ENCODE data around the gene NR3C2.
"Not testable (repeated sequence)": the region's sequence is repeated elsewhere in the genome, so short reads cannot be mapped to it uniquely, and the experiment has no call there.

Gene NR3C2

DNA sequence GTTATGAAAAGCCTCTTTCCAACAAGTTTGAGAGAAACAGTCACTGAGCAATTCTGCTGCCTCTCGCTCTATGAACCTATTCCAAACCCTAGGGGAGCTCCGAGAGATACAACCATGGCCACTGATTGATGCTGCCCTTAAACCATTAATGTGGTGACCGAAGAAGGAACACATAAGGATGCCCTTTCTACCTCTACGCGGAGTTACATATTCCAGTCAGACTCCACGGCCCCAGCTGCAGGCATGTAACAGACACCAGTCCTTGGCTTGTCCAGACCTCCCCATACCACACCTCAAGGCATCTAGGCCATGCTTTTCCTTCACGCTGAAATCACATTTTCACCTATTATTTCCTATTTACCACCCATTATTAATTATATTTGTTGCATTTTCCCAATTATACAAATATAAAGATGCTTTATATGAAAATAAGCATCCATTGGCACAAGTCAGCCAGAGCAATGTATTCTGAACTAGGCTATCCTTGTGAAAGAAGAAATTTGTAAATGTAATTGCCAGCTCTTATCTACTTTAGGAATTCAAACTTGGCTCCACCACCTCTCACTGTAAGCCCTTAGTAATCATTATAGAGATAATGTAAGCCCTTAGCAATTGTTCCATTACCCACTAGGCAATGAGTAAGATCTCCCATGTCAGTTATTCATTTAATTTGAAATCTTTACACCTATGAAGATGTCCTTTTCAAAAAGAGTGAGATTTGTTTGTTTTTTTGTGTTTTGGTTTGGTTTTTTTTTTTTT is 338.4 kb downstream of the NR3C2 start:
- no peak for DNase-seq (ENCODE audit: low read depth)

DNA sequence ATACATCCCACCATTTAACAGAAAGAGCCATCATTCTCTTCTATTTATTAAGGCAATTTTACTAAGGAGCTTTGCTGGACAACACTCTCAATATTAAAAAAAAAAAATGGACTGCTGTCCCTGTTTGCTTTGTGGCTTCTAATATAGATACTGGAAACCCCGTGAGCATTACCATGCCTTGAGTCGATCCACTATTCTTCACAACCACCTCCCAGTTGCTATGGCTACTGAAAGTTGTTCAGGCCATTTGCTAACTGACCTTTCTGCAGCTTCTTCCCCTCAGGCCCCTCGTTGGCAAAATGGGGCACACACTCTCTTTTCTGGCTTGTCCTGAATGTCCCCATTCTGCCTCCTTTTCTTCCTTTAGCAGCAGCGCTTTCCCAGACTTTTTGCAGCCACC is 340.4 kb downstream of the NR3C2 start:
- no peak for DNase-seq (ENCODE audit: low read depth)

DNA sequence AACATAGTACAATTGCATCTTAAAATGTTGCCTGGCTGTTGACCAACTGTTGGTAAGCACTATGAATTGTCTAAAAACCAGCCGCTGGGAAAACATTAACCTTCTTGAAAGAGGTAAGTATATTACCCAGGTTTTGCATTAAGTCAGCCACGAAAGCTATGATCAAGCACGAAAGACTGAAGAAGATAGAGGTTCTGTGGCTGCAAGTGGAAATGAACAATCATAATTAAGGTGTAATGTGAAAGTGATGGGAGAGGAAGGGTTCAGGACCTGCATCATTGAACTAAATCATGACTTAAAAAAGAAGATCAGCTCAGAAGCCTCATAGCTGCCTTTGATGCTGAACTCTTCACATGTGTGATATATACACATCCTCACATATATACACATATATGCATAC is 341.0 kb downstream of the NR3C2 start:
- no peak for DNase-seq (ENCODE audit: low read depth)

DNA sequence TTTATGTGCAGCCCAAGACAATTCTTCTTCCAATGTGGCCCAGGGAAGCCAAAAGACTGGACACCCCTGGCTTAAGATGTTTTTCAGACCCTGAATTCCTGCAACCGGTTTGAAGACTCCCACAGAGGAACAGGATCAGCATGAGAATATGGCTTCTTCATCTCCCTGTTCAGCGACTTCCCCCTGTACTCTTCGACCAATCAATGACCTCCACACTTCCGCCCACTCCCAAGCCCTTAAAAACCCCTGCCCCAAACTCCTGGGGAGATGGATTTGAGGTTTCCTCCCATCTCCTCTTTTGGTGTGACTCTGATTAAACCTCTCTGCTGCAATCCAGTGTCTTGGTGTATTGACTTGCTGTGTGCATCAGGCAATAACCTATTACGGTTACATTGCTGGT is 344.4 kb downstream of the NR3C2 start:
- no peak for DNase-seq (ENCODE audit: low read depth)

DNA sequence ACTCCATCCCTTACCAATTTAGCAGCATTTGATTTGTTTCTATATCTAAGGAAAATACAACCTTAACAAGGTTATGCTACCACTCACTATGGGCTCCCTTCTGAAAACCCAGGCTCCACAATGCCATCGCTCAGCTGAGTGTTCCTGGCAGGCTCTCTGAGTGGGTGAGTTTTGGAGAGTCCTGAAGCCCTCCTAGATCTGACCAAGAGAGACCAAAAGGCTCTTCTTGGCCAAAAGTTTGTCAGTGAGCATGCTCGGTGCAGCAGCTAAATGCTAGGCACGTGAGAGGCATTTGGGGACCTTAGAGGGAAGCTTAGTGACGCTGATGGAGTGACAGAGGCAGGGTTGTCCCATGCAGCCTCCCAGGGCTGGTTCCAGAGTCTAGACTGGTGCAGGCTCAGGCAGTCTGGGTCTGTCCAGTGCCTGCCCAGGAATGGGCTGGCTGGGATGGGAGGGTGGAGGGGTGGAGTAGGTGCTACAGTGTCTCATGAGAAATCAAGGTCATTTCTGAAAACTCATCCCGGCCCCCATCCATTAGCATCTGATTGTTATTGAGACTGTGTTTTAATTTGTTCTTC is 346.8 kb downstream of the NR3C2 start:
- DNase-seq (ENCODE audit: low read depth), result no peak

DNA sequence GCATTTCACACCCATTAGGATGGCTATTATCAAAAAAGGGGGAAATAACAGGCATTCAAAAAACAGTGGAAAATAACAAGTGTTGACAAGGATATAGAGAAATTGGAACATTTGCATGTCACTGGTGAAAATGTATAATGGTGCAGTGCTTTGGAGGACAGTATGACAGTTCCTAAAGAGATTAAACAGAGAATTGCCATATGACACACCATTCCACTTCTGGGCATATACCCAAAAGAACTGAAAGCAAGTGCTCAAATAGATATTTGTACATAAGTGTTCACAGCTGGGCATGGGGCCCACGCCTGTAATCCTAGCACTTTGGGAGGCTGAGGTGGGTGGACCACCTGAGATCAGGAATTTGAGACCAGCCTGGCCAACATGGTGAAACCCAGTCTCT is 348.1 kb downstream of the NR3C2 start:
- no peak for DNase-seq (ENCODE audit: low read depth)

DNA sequence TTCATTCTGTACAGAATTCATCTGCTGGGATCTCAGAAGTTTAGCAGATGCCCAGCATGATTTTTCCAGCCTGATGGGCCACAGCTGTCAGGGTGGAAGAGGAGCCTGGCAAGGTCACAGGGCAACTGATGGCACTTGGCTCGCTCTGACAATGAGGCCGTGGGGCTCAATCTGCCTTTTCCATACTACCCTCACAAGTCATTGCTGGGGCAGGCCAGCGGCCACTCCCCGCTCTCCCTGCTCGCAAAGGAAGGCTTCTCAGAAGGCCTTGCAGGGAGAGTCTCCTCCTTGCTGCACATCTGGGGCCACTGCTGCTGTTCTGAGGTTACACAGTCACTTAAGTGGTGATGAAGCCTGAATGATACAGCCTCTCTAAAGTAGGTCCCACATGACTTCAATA is 349.1 kb downstream of the NR3C2 start:
- DNase-seq (ENCODE audit: low read depth), result no peak

DNA sequence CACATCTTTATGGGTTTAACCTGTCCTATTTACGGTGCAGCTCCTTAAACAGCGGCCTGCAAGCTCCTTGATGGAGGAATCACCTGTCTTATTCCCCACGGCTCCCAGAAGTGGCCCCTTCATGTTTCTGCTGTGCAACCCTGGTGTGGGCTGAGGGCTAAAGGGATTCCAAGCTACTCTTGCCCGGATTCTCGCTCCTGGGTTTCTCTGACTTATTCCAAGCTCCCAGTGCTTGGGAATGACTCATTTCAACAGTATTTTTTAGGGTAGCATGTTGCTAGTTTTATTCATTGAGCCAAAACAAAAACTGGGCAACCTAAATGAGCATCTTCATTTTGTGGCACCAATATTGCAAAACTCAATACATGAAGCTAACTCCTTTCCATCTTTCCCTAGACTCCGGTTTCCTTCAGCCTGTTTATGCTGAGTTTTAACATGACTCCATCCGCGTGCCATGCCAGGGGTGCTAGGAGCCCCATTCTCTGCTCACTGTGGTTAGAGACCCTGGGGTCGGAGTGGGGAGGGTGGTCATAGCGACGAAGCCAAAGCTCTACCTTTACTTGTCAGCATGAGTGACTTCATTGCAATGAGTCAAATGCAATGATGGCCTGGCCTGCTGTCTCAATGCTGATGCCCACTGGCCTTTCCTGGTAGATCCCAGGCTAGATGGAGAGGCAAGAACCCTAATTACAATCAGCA is 349.7 kb downstream of the NR3C2 start:
- no peak for DNase-seq (ENCODE audit: low read depth)

DNA sequence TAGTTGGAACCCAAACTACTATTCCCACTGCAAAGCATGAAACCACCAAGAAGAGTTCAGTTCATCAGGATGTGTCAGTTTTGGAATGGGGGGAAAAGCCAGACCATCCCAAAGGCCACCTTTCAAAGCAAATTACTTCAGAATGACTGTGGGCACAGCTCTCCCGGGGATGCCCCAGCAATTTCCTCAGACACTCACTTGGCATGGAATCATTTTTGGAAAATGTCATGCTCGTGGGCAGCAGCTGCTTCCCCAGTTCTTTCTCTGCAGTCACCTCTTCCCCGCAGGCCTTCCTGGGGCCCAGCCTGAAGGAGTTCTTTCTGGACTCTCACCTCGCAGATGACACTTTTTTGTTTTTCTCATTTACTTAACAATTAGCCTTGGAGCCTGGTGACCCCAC is 350.3 kb downstream of the NR3C2 start:
- DNase-seq (ENCODE audit: low read depth), result no peak

DNA sequence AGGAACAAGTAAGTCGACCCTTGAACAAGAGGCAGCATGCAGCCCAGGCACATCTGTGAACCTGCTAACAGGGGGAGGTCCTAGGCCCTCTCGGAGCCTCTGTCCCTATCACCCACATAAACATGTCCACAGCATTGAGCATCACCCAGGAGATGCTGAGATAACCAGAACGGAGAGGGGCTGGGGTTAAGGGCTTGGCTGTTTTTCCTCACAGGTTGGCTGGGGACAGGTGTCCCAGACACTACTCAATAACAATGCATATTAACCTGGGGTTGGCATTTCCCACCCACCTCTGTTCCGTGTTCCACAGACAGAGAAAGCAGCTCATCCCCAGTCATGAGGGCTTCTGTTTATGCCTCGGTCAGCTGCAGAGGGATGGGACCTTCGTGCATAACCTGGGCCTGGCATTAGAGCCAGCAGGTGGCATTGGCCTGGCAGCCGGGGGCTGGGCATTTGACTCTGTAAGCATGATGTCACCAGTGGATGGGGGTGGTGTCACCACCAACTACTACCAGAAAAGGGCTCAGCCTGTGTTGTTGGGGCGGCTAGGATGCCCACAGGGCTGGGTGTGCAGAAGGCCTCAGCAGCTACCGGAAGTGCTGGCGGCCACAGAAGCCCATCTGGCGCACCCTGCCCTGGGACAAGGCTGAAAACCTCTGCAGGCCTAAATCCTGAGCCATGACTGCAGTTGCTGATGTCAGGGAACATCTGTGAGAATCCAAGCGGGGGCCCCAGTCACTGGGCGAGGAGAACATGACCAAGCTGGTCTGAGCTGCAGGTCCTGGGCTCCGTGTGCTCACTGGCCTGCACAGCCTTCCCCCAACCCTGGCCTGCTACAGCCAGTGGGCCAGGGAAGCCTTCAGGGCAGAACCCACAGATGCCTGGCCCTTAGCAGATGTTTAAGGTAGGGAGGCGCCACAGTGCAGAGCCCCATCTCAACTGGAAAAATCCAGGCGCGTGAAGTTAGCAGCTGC is 351.4 kb downstream of the NR3C2 start:
- no peak for DNase-seq (ENCODE audit: low read depth)

DNA sequence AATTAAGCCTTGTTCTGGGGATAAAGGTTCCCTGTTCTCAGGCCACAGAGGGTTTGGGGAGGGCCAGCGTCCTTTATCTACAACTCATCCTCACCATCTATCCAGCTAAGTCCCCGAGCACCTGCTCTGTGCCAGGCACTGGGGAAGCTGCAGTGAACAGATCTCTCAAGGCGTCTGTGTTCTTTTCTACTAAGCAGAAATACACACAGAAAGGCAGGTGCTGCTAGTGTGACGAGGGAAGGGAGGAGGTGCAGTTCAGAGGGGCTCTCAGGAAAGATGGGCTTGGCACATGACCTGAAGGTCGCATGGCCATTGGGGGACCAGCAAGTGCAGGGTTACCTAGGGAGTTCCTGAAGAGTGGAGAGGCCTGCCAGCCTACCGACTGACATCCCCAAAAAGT is 352.2 kb downstream of the NR3C2 start:
- DNase-seq (ENCODE audit: low read depth), result no peak

DNA sequence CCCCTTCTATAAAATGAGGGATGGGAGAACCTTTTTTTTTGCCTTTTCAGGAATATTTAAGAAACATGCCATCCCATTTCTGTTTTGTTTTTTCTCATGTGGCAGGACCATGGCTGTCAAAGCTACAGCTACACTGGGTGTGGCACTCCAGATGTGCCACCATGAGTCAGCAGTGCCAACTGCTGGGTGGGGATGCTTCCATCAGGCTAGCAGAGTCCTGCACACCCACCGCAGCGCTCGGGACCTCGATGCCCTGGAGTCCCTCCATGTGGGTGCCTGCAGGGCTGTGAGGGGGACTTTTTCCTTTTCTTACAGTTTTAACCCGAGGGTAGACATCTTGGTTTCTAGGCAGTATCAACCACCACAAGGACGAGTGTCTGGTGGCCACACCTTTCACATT is 352.6 kb downstream of the NR3C2 start:
- no peak for DNase-seq (ENCODE audit: low read depth)

DNA sequence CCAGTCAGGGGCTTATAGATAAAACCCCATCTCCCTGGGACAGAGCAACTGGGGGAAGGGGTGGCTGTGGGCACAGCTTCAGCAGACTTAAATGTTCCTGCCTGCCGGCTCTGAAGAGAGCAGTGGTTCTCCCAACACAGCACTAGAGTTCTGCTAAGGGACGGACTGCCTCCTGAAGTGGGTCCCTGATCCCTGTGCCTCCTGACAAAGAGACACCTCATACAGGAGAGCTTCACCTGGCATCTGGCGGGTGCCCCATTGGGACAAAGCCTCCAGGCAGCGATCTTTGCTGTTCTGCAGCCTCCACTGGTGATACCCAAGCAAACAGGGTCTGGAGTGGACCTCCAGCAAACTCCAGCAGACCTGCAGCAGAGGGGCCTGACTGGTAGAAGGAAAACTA is 359.1 kb downstream of the NR3C2 start:
- not testable (repeated sequence) for DNase-seq (ENCODE audit: low read depth)

DNA sequence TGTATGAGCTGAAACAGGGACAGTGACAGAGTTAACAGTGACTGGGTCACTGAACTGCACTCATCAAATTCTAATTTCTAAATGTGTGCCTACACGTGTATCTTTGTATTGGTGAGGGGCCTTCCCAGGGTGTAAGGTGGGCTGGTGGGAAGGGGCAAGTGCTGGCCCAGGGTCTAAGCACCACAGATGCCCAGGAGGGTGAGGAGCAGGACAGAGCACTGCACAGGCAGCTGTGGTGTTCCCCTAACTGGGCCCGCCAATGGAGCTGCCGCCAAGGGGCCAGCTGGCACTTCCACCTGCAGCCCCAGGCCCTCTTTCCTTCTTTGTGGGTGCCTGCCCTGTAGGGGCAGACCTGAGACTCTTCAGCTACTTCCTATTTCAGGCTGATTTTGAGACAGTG is 360.5 kb downstream of the NR3C2 start:
- no peak for DNase-seq (ENCODE audit: low read depth)

DNA sequence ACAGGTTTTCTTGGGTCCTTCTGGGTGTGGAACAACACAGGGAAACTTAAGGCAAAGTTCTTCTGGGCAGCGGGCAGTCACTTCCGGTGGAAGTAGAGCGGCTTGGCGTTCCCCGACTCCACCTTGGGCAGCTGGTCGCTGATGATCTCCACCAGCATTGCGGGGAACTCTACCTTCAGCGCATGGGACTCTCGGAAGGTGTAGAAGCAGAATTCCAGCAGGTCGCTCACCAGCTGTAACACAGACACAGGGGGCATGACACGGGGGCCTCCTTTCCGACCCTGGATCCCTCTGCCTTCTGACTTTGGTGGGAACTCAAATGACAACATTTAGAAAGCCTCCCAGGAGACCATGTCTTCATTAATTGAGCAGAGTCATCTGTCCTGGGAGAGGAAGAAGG is 360.9 kb downstream of the NR3C2 start:
- DNase-seq (ENCODE audit: low read depth), result no peak

DNA sequence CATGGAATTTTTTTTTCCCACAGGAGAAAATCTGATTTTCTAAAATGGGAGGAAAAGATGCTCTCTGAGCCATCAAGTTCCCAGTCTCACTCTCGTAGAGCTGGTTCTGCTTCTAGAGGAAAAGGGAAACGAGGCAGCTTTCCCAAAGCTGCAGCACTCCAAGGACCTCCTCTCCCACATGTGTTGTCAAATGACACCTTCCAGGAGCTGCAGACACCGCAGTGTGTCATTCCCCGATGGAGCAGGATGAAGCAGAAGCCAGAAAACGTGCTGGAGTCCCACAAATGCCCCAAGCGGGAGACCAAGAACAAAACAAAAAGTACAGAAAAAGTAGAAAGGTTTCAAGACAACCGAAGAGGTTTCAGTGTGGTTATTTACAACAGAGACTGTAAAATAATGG is 362.3 kb downstream of the NR3C2 start:
- DNase-seq (ENCODE audit: low read depth), result no peak

DNA sequence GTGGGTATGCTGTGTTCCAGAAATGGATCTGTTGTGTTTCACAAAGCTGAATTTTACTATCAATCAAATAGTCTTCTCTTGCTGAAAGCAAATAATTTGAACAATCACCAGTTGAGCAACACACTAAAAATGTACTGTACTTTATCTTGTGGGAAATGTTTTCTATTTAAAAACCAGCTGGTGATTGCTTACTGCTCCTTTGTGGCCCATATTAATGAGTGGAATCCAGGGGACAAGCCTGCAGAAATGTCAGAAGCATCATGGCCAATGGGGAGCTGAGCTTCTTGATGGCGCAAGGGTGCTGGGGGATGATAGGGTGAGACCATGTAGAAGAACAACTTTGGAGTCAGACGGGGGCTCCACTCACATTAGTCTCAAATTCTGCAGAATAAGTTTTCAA is 364.2 kb downstream of the NR3C2 start:
- DNase-seq (ENCODE audit: low read depth), result no peak

DNA sequence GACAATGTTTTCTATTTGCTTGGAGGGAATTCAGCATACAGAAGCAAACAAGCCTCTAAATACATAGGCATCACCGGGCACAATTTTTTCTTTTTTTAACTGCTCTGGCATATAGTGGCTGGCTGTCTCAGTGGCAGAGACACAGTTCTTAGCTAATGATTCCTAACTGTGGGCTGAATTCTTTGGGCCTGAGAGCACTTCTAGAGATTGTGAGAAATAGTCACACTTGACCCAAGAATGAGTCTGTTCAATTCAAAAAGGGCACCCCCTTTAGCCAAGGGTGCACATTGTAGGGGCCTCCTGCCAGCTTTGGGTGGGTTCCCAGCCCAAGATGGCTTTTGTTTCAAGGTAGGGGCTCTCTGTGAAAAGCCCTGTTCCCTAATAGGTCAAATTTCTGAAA is 364.6 kb downstream of the NR3C2 start:
- DNase-seq (ENCODE audit: low read depth), result no peak

DNA sequence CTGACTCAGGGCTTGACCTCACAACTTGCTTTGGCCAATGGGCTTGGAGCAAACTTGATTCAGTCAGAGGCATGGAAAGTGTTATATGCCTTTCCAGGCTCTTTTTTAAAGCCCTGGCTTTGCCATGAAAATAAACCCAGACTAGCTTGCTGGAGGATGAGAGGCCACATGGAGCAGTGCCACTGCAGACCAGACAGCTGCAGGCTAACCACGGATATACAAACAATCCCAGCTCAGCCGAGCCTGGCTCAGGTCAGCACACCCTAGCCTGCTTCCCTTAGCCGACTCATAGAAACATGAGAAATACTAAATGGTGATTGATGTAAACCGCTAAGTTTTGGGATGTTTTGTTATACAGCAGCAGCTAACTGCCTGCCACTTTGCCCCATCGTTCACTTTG is 365.2 kb downstream of the NR3C2 start:
- DNase-seq (ENCODE audit: low read depth), result no peak

DNA sequence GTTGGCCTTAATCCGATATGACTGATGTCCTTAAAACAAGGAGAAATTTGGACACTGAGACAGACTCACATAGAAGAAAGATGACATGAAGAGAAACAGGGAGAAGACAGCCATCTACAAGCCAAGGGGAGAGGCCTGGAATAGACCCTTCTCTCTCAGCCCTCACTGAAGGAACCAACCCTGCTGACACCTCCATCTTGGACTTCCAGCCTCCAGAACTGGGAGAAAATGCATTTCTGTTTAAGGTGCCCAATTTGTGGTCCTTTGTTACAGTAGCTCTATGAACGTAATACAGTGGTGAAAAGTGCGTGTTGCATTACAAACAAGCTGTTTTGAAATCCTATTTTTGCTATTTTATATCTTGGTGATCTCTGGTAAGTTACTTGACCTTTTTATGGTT is 366.8 kb downstream of the NR3C2 start:
- no peak for DNase-seq (ENCODE audit: low read depth)

DNA sequence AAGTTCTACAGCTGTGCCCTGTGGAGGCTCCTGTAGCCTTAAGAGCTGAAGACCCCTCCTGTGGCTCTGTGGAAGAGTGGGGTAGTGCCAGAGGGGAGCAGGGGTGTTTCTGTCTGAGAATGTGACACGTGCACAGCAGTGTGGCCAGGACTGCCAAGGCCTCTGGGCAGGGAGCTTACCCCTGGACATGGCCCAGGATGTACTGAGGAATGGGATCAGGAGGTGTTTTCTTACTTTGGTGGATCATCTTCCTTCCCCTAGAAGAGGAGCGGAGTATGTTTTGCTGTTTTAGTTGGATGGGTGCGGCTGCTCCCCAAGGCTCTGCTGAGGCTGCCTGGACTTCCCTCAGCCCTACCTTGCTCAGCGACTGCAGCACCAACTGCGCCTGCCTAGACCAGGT is 367.8 kb downstream of the NR3C2 start:
- no peak for DNase-seq (ENCODE audit: low read depth)

DNA sequence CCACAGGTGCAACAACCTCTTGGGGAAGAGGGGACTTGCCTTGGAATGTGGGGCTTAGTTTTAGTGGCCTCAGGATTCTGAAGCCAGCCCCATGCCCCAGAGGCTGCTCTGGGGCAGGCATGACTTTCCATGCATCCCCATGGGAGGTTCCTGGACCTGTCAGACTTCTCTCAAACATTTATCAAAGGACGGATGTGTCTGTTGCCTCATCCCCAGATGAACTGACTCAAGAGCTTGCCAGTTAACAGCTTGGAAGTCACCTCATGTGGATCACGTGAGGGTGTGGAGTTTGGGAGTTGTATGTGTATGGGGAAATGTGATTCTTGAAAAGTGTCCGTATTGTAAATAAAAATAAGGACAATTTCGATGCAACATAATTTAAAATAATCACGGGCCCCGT is 368.9 kb downstream of the NR3C2 start:
- no peak for DNase-seq (ENCODE audit: low read depth)

Data from CMK (cell line).